GM19468 (cell line): Measurements from ENCODE around the gene DIAPH3.

Source experiments
- ATAC-seq: cut with Tn5 transposase; IDR thresholded peaks from one replicate; pipeline ENCODE4 v1.9.1; 2021; ENCODE audit warnings: mild to moderate bottlenecking, moderate library complexity, moderate number of reproducible peaks; ENCODE audit not compliant: unreplicated experiment; ENCODE audit errors: extremely low read depth

DIAPH3 gene

DNA sequence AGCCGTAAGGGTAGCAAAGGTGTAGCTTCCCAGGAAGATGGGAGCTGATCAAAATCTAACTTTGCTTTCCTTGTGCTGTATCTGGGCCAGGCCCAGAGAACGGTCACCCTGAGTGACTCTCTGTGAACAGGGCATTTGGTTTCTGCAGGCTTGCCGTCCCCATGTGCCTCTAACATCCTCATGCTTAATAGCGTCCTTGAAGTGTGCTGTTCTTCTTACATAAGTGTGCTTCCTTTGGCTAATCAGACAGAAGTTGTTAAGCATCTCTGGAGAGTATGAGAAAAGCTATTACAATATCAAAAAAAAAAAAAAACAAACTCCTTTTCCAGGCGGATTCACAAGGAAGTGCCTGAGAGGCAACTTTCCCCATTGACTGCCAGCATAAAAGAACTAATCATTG lies 503.7 kb downstream of the DIAPH3 start:
- ATAC-seq: no peak

DNA sequence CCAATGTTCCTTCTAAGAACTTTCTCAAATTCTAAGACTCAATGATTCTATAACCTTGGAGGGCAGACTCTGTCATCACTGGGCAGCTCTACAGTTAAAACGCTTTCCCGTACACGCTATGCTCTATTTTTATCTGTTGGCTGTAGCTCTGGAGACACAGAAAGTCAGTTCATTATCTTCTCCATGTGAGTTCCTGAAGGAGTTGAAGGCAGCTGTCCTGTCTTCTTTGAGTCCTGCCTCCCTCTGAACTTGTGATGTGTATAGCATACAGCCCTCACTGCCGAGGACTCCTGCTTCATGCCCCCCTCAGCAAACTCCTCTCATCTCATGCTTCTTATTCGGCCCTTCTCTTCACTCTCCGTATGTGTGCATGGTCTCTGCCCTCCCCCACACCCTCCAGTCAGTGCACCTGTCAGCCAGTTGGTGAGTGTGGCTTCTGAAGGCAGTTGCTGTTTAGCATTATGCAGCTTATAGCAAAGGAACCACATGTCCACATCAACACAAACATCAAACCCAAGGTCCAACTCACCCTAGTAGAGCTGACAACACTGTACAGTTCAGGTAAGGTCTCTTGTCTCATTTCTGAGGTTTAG lies 504.9 kb downstream of the DIAPH3 start:
- ATAC-seq: no peak

DNA sequence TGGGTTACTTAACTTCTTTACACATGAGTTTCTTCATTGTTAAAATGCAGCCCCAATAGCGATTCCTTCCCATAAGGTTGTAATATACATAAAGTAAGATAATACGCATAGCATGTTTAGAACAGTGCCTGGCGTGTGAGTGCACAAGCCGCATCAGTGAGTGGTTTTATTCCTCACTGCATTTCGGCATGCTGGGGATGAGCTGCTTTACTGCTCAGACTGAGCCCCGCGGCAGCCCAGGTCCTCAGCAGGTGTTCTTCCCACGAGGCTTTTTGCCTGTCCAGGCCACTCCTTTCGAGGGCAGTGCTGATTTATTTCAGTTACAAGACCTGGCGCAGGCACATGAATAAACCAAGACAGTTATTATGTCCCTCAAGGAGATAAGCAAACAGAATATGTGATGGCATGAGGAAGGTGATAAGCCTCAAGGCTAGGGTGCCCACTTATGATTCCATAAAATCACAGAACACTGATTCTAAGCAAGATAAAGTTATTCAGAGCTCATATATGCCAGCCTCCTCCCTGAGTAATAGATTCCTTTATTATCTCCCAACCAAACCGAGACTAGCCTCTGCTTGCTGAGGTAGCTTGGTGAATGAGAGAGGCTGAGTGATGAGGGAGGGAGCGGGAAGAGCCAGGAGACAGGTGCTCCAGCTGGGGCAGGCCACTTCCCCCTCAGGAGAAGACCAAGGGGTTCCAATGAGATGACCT lies 505.5 kb downstream of the DIAPH3 start:
- ATAC-seq: no peak

DNA sequence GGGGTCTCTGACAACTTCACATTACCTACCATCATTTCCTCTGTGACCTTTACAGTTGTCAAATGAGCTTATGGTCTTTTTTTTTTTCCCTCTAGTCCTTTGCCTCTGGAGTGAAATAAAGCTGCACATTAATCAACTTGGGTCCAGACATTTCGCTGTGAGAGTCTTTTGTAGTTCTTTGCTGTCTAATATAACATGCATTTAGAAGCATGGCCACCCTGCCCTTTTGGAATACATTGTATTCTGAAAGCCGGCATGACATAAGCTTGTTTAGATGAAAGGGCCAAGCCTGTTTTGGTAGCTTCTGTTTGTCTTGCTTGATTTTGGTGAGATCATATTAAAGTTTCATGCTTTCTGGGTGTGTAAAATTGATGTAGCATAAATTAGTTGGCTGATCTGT lies 509.8 kb downstream of the DIAPH3 start:
- ATAC-seq: no peak

DNA sequence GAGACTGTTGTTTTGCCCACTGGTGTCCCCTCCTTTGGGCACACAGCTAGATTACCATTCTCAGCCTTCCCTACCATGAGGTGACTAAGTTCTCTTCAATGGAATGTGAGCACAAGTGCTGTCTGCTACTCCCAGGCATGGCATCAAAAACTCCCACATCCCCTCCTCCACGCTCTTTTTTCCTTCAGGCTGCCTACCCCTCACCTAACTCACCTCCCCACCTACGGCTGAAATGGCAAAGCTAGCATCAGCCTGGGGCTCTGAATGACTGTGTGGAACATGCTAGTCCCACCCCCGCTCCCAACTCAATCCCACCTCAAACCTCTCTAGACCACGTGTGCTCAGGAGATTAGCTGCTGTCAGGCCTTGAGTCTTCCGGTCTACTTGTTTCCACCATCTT lies 512.2 kb downstream of the DIAPH3 start:
- ATAC-seq: no peak

DNA sequence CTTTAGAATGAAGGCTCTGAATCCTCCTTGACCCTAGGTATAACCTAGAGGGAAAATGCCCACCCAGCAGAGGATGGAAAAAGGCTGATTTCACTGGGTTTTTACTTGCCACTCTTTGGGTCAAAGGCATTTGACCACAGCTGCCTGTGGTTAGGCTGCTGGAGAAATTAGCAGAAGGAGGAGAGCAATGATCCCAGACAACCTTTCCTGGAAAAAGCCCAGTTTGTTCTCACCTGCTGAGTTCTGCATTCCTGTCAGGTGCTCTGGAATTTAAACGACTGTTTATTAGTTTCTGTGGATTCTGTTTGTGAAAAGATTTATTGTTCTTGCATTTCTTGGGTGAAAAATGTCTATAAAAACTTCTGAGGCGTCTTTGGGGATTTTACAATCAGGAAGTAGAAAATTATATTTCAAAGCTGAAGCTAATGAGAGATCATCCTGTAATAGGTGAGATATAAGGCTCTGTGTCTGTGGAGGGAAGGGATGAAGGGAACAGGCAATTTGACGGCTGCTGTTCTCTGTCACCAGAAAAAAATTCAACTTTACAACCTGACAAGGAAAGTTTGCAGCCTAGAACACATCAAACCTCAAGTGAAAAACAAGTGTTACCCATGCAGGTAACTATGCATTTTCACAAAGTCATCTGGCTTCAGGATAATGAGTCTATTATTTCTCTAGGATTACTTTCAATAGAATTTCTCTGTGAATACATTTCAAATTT lies 519.7 kb downstream of the DIAPH3 start:
- no peak for ATAC-seq

DNA sequence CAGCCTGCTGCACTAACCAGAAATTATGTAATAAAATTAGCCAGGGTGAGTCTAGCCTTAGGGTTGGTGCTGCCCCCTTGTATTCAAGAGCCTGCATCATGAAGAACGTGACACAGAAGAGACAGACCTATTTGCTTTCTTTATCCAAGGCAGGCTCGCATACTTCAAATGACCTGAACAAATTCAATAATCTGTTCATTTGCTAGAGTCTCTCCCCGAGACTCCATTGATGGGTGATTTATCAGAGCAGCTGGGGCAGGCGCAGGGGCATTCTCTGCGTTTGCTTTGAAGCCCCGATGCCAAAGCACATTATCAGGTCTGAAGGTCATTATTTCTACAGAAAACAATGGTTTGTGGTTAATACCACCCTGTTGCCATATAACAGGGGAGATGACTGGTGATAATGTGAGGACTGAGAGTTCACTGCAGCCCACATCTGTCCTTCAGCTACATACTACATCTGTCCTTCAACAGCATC lies 520.3 kb downstream of the DIAPH3 start:
- no peak for ATAC-seq

DNA sequence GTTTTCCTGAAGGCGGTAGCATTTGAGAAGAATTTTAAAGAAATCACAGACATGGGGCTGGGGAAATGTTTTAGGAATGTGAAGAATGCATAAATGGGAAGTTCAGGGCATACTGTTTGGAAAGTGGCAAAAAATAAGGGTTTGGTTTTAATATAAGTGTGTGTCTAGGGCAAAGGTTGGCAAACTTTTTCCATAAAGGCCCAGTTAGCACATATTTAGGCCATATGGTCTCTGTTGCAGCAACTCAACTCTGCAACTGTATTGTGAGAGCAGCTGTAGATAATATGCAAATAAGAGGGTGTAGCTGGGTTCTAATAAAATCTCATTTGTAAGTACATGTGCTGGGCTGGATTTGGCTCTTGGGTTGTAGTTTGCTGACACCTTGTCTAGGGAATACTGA lies 521.9 kb downstream of the DIAPH3 start:
- ATAC-seq: no peak

DNA sequence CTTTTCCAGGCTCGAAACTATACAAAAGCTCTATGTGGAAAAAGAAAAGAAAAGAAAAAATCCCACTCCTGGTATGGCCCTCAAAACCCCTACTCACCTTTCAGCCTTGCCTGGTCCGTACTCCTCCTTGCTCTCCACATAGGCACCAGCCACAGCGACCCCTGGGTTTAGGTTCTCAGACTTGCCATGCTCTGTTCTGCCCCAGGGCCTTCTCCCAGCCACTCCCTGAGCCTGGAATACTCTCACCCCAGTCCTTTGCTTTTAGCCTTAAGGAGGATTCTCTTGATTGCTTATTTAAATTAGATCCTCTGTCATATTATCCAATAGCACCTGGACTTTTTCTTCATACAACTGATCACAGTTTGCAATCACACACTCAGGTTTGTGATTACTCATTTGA lies 522.5 kb downstream of the DIAPH3 start:
- no peak for ATAC-seq

DNA sequence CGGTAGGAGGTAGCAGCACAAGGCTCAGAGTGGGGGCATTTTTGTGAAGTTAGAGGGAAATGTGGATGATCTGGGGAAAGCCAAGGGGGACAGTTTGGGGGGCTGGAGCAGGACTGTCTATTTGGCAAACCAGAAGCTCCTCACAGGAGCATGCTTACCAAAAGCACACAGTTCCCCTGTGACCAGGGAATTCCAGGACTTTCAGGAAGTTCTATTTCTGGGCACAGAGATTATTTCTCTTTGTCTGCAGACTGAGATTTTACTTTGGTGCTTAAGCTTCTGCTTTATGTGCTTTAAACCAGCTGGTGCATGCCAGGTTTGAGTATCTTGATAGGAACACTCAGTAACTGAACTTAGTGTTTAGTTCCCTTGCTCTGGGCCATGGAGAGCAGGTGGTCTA lies 525.3 kb downstream of the DIAPH3 start:
- no peak for ATAC-seq

DNA sequence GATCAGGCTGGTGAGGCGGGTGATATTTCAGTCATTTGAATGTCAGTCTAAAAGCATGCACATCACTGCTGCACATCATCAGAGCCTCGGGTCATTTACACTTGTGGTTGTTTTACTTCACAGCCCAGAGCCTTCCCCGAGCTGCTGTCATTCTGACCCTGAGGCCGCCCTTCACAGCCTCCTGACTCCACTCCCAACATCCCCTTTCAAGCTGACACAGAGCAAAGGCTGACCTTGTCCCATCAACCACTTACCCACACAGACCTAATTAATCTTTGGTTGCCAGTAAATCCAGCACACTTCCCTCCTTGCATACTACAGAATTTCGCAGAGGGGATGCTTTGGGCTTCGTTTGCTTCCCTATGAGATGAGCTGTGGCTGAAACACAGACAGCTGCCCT lies 528.1 kb downstream of the DIAPH3 start:
- ATAC-seq: no peak

DNA sequence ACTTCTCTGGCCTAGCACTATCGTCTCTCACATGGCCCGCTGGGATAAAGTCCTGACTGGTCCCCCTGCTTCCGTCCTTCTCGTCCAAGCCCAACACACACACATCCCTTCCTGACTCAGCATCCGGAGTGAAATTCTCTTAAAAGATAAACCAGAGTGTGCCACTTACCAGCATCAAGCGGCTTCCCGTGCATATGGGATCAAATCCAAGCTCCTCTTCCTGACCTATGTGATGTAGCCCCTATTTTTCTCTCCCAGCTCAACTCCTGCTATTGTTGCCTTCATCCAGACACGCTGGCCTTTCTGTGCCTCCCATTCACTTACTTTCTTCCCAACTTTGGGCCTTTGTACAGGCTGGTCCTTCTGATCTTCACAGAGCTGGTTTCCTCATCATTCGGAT lies 530.4 kb downstream of the DIAPH3 start:
- no peak for ATAC-seq

DNA sequence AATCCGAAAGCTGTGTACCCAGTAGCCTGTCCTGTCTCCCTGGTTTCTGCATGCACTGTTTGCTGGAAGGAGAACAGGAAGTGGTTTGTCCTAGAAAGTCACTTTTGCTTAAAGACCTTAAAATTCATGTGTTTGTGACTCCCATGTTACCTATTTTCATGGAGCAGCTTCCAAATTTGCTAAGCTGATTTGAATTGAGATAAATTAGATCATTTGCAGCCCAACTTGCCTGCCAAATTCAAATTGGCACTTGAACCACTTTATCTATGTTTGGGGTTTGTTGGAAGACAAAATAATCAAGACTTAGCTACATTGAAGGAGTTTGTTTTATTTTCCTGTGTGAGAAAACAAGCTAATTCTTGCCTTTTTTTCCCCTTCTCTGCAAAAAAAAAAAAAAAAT lies 532.5 kb downstream of the DIAPH3 start:
- no peak for ATAC-seq

DNA sequence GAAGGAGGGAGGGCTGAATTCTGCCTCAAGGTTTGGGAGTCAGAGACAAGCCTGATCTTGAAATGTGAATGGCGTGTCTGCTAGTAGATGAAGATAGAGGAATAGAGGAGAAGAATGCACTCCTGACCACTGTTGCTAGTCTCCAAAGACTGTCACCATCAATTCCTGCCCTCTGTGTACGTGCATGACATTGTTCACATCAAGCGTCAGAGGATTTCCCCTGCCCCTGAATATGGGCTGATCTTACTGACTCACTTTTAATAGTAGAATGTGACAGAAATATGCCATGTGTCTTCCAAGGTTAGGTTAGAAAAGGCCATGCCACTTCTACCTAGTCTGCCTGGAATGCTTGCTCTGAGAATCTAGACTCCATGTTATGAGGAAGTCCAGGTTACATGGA lies 538.6 kb downstream of the DIAPH3 start:
- no peak for ATAC-seq

DNA sequence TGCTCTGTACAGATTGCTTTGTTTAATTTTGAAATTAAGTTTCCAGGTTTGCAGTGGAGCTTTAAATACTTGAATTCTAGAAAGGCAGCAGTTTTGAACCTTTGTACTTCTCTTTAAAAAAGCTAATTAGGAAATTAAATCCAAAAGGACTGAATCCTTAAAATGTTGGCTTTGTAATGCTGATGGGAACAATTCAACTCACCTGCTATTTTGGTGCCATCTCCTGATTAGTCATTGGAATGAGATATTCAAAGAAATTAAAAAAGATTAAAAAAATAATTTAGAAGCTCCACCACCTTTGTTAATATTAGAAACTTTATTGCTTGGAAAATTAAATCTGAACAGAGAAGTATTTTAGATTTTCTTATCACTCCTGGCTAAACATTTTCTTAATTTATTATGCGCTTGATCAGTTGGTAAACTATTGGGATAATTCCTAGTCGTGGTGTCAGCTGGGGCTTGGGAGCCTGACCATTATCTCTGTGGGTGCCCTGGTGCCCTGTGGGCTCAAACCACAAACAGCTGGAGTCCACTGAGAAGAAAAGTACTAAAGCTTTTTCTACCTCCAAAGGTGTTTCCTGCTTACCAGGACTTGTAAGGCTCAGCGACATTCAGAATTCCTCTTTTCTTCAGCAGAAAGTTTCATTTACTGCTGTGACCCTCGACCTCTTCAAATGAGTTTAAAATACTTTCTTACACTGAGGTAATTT lies 540.4 kb downstream of the DIAPH3 start:
- ATAC-seq: no peak

DNA sequence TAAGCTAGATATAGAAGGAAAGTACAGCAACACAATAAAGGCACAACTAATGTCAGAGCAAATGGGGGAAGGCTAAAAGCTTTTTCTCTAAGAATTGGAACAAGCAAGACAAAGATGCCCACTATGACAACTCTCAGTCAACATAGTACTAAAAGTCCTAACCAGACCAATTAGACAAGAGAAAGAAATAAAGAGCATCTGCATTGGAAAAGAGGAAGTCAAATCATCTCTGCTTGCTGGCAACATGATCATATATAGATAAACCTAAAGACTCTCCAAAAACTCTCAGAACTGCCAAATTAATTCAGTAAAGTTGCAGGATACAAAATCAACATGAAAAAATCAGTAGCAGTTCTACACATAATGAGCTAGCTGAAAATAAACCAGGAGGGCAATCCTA lies 542.0 kb downstream of the DIAPH3 start:
- ATAC-seq: no peak
